Prostate gland (tissue), 2 donors: Measurements from ENCODE around the gene PEMT.

Experiments used
- POLR2A ChIP-seq: fragments of 450-650 bp; IDR thresholded peaks from one replicate; pipeline ENCODE4 v1.6.1; 2016; ENCODE audit warnings: antibody characterized with exemption, mild to moderate bottlenecking
- TF ChIP-seq, protein P1 (sequence below), 4 experiments: fragments of 200-600 bp in 2 of 4; fragments of 450-650 bp in 2 of 4; sonication (generic) in 2 of 4; IDR thresholded peaks; 1 replicate in 3 of 4; 2 replicates in 1 of 4; pipeline ENCODE4 v1.5.1; 2016 to 2019; ENCODE audit warnings: antibody characterized with exemption in 4 of 4, mild to moderate bottlenecking in 2 of 4, moderate library complexity in 2 of 4

DNA sequence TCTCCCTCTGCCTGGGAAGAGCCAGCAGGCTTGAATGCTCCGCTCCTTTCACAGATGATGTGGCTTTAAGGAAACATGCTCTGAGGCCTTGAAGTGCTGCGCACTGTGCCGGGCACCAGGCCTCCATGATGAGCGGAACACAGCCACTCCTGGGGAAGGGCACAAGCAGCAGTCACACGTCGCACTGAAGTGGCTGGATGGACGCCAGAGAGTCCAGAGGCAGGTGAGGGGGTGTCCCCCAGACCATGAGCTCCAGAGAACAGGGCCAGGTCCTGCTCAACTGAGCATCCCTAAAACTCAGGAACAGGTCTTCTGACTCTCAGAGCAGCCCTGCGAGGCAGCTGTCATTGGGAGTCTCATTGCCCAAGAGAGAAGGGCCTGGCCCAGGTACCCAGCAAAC lies 35.6 kb downstream of the PEMT start:
- TF ChIP-seq, protein P1, sequence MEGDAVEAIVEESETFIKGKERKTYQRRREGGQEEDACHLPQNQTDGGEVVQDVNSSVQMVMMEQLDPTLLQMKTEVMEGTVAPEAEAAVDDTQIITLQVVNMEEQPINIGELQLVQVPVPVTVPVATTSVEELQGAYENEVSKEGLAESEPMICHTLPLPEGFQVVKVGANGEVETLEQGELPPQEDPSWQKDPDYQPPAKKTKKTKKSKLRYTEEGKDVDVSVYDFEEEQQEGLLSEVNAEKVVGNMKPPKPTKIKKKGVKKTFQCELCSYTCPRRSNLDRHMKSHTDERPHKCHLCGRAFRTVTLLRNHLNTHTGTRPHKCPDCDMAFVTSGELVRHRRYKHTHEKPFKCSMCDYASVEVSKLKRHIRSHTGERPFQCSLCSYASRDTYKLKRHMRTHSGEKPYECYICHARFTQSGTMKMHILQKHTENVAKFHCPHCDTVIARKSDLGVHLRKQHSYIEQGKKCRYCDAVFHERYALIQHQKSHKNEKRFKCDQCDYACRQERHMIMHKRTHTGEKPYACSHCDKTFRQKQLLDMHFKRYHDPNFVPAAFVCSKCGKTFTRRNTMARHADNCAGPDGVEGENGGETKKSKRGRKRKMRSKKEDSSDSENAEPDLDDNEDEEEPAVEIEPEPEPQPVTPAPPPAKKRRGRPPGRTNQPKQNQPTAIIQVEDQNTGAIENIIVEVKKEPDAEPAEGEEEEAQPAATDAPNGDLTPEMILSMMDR (IDR thresholded peaks at IDR 0.05) = no peak
- no peak for TF ChIP-seq POLR2A
